ENCODE data around the gene BEX4.

DNA sequence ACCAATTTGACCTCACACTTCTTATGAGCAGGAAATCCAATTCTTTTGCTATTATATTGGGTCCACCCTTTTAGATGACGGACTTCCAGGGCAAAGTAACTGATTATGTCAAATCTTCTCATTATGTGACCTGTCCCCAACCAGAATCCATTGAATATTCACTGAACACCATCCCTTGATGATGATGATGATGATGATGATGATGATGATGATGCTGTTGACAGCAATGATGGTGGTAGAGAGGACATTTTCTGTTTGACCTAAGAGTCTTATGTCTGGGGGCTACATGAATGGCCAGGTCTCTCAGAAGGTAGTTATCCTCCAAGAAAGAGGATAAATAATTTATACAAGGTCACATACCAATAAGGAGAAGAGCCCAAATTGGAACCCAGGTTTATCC, 34.9 kb downstream of the BEX4 start:
- TF ChIP-seq, protein P1, sequence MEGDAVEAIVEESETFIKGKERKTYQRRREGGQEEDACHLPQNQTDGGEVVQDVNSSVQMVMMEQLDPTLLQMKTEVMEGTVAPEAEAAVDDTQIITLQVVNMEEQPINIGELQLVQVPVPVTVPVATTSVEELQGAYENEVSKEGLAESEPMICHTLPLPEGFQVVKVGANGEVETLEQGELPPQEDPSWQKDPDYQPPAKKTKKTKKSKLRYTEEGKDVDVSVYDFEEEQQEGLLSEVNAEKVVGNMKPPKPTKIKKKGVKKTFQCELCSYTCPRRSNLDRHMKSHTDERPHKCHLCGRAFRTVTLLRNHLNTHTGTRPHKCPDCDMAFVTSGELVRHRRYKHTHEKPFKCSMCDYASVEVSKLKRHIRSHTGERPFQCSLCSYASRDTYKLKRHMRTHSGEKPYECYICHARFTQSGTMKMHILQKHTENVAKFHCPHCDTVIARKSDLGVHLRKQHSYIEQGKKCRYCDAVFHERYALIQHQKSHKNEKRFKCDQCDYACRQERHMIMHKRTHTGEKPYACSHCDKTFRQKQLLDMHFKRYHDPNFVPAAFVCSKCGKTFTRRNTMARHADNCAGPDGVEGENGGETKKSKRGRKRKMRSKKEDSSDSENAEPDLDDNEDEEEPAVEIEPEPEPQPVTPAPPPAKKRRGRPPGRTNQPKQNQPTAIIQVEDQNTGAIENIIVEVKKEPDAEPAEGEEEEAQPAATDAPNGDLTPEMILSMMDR (IDR thresholded peaks at IDR 0.05) = no peak
- no peak for TF ChIP-seq POLR2A (IDR thresholded peaks at IDR 0.05)
